ENCODE results near the gene FOXA3. TPM values are rescaled to one million over a fixed set of nuclear protein-coding genes. Genes with fewer than 3 reads are reported as not detected.
"Not testable (repeated sequence)": the region's sequence is repeated elsewhere in the genome, so short reads cannot be mapped to it uniquely, and the experiment has no call there.

Gene FOXA3
- total RNA-seq, 1 donor from 2014 or later: 10.1 TPM

GRCh38 chr19:45828523-45828922 is 35.6 kb upstream of the FOXA3 start:
- DNase-seq (ENCODE audit: low spot score): no peak

GRCh38 chr19:45828945-45829344 is 35.2 kb upstream of the FOXA3 start:
- no peak for DNase-seq (ENCODE audit: low spot score)

- DNase-seq (ENCODE audit: low spot score): no peak
Measured at GRCh38 chr19:45834970-45835369, 29.2 kb upstream of the FOXA3 start.

GRCh38 chr19:45842198-45842597 is 21.9 kb upstream of the FOXA3 start:
- DNase-seq (ENCODE audit: low spot score): no peak

GRCh38 chr19:45847663-45848062 is 16.5 kb upstream of the FOXA3 start:
- DNase-seq (ENCODE audit: low spot score): no peak

GRCh38 chr19:45848922-45849321 is 15.2 kb upstream of the FOXA3 start:
- no peak for DNase-seq (ENCODE audit: low spot score)

GRCh38 chr19:45852145-45852750 is 11.9 kb upstream of the FOXA3 start:
- DNase-seq (ENCODE audit: low spot score): no peak

- no peak for DNase-seq (ENCODE audit: low spot score)
Measured at GRCh38 chr19:45852983-45853382, 11.1 kb upstream of the FOXA3 start.

- no peak for DNase-seq (ENCODE audit: low spot score)
Measured at GRCh38 chr19:45854167-45854778, 9.9 kb upstream of the FOXA3 start.

GRCh38 chr19:45860359-45861259 is 3.5 kb upstream of the FOXA3 start:
- no peak for DNase-seq (ENCODE audit: low spot score)

- no peak for DNase-seq (ENCODE audit: low spot score)
Measured at GRCh38 chr19:45862271-45862563, 1.9 kb upstream of the FOXA3 start.

GRCh38 chr19:45862564-45863334 is 1.4 kb upstream of the FOXA3 start, which contains the start of gene SYMPK:
TSS of gene SYMPK (minus strand) at chr19:45863147. CDS start at chr19:45854495, 8,652 bp downstream.
- peak; percentile 99 for DNase-seq (ENCODE audit: low spot score)

GRCh38 chr19:45863335-45863839 is 739 bp upstream of the FOXA3 start:
- no peak for DNase-seq (ENCODE audit: low spot score)

- DNase-seq (ENCODE audit: low spot score): no peak
Measured at GRCh38 chr19:45864629-45865082, 530 bp downstream of the FOXA3 start.

GRCh38 chr19:45865269-45865948 is 1.3 kb downstream of the FOXA3 start:
- no peak for DNase-seq (ENCODE audit: low spot score)

- no peak for DNase-seq (ENCODE audit: low spot score)
Measured at GRCh38 chr19:45866400-45867176, 2.5 kb downstream of the FOXA3 start.

GRCh38 chr19:45867241-45867640 is 3.1 kb downstream of the FOXA3 start:
- not testable (repeated sequence) for DNase-seq (ENCODE audit: low spot score)

- DNase-seq (ENCODE audit: low spot score): no peak
Measured at GRCh38 chr19:45870798-45871197, 6.7 kb downstream of the FOXA3 start.

- no peak for DNase-seq (ENCODE audit: low spot score)
Measured at GRCh38 chr19:45872095-45872919, 8.2 kb downstream of the FOXA3 start.

All from mucosa of gallbladder (tissue), 1 donor.